Mesothelial cell of epicardium (in vitro differentiated cells): ENCODE results near the gene NFATC1. TPM values are rescaled to one million over a fixed set of nuclear protein-coding genes. Genes with fewer than 3 reads are reported as not detected.

Source experiments
- DNase-seq, 2 experiments: peaks; one replicate each; pipeline ENCODE4 v3.0.0; 2021; ENCODE audit warnings: low spot score in 2 of 2; ENCODE audit not compliant: unreplicated experiment in 2 of 2
- H3K27ac Mint-ChIP-seq: 2 replicates; pipeline ENCODE4 v1.8.0; 2021; ENCODE audit warnings: mixed read lengths
- H3K27me3 Mint-ChIP-seq: 2 replicates; pipeline ENCODE4 v1.8.0; 2021; ENCODE audit warnings: low read depth, mixed read lengths
- H3K36me3 Mint-ChIP-seq: 2 replicates; pipeline ENCODE4 v1.8.0; 2021; ENCODE audit warnings: mixed read lengths
- H3K4me1 Mint-ChIP-seq: 2 replicates; pipeline ENCODE4 v1.8.0; 2021; ENCODE audit warnings: mixed read lengths
- H3K4me3 Mint-ChIP-seq: 2 replicates; pipeline ENCODE4 v1.8.0; 2021; ENCODE audit warnings: mild to moderate bottlenecking, moderate library complexity, mixed read lengths
- H3K9me3 Mint-ChIP-seq: 2 replicates; pipeline ENCODE4 v1.8.0; 2021; ENCODE audit warnings: mixed read lengths
- total RNA-seq: library from RNA; stranded (reverse); gene quantifications from 3 replicates; pipeline ENCODE4 v1.2.1, GENCODE V29; 2021
- TF ChIP-seq, protein P1 (sequence below): fragments of 200-600 bp; sonication (generic); IDR thresholded peaks from one replicate; pipeline ENCODE4 v1.5.0; 2021; ENCODE audit warnings: antibody characterized with exemption; ENCODE audit not compliant: unreplicated experiment

Gene NFATC1
- total RNA-seq, 1 donor from 2014 or later, result 13.4 TPM

DNA sequence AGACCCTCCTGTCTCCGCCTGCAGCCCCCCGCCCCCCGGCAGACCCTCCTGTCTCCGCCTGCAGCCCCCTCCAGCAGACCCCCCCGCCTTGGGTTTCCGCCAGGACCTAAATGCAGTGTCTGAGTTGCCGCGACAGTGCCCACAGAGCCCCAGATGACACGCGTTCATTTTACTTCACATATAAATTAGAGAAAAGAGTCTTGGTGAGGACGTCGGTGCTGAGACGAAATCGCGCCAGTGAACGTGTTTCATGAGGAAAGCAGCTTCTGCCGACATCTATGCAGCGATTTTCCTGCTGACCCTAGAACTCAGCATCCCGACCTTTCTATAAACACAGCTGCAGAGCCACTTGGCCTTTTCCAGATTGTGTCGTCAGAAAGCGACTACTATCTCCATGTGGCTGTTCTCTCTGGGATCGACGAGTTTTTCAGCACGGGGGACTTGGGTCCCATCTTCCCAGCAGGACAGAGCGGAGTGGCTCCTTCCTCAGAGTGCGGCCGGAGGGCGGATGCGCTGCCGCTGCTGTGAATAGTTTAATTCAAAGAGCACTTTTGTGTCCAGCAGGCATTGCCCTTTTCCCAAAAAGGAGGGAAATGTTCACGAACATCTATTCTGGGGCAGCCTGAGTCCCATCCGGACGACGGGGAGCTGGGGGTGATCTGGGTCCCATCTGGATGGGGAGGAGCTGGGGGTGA lies 136.7 kb downstream of the NFATC1 start:
- no peak overlapping the region for H3K4me3 Mint-ChIP-seq
- no peaks in the 10 kb centered on the region for H3K36me3 Mint-ChIP-seq
- peaks cover 56% of the 10 kb centered on the region for H3K27me3 Mint-ChIP-seq
- no peak overlapping the region for H3K27ac Mint-ChIP-seq
- no peak for DNase-seq
- H3K4me1 Mint-ChIP-seq, result no peaks in the 10 kb centered on the region
- H3K9me3 Mint-ChIP-seq, result peaks cover under 1% of the 10 kb centered on the region
- TF ChIP-seq, protein P1, sequence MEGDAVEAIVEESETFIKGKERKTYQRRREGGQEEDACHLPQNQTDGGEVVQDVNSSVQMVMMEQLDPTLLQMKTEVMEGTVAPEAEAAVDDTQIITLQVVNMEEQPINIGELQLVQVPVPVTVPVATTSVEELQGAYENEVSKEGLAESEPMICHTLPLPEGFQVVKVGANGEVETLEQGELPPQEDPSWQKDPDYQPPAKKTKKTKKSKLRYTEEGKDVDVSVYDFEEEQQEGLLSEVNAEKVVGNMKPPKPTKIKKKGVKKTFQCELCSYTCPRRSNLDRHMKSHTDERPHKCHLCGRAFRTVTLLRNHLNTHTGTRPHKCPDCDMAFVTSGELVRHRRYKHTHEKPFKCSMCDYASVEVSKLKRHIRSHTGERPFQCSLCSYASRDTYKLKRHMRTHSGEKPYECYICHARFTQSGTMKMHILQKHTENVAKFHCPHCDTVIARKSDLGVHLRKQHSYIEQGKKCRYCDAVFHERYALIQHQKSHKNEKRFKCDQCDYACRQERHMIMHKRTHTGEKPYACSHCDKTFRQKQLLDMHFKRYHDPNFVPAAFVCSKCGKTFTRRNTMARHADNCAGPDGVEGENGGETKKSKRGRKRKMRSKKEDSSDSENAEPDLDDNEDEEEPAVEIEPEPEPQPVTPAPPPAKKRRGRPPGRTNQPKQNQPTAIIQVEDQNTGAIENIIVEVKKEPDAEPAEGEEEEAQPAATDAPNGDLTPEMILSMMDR, result no peak

DNA sequence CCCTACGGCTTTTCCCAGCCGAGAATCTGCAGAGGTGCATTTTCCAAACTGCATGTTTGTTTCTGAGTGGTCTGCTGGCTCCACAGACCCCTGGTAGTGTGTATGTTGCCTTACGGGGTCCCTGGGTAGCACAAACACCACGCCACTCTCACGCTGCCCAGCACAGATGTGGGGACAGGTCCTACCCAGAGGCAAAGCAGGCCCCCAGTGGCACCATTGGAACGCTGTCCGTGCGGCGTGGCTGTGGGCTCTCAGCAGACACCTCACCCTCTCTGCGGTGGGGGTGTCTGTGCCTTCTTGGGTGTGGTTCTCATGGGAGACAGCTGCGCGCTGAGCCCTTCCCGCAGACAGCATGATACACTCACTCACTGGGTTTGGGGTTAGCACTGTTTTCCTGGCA lies 137.4 kb downstream of the NFATC1 start:
- TF ChIP-seq, protein P1, result no peak
- DNase-seq, result no peak
- H3K4me3 Mint-ChIP-seq, result no peak overlapping the region
- peaks cover 8% of the 10 kb centered on the region for H3K9me3 Mint-ChIP-seq
- H3K36me3 Mint-ChIP-seq, result no peaks in the 10 kb centered on the region
- H3K27me3 Mint-ChIP-seq, result peaks cover 54% of the 10 kb centered on the region
- H3K27ac Mint-ChIP-seq, result no peak overlapping the region
- no peaks in the 10 kb centered on the region for H3K4me1 Mint-ChIP-seq

DNA sequence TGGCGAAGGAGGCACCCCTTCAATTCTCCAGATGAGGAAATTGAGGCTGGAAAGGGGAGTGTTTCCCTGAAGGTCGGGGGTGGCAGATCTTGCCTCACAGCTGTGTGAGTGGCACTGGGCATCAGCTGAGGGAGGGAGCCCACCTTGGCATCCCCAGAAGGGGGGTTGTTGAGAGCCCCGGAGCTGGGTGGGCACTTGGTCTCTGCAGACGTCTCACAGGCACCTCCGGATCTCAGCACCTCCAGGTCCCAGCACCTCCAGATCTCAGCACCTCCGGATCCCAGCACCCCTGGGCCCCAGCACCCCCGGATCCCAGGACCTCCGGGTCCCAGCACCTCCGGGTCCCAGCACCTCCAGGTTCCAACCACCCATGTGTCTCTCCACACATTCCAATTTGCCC lies 137.9 kb downstream of the NFATC1 start:
- Mint-ChIP-seq H3K36me3 (no peaks in the 10 kb centered on the region), H3K4me3 (no peak overlapping the region), H3K27me3 (peaks cover 54% of the 10 kb centered on the region), H3K9me3 (peaks cover 12% of the 10 kb centered on the region), H3K4me1 (no peaks in the 10 kb centered on the region), H3K27ac (no peak overlapping the region)
- TF ChIP-seq, protein P1, result no peak
- no peak for DNase-seq

DNA sequence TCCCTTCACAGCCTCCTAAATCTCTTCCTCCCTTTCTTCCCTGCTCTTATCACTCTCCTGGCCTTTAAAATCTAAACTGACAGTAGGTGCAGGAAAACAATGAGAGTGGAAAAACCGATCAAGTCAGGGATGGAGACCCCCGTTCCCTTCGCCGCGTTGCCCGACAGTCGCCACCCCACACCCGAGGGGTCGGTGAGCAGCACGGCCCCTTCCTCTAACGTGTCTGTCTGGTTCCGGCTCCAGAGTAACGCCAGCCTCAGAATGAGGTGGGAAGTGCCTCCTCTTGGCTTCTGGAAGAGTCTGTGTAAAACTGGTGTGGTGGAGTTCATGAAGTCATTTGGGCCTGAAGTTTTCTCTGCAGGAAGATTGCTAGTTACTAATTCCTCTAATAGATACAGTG lies 138.6 kb downstream of the NFATC1 start:
- H3K4me3 Mint-ChIP-seq, result no peak overlapping the region
- no peak for DNase-seq
- peaks cover 15% of the 10 kb centered on the region for H3K9me3 Mint-ChIP-seq
- no peaks in the 10 kb centered on the region for H3K36me3 Mint-ChIP-seq
- TF ChIP-seq, protein P1, result no peak
- H3K4me1 Mint-ChIP-seq, result no peaks in the 10 kb centered on the region
- H3K27ac Mint-ChIP-seq, result no peak overlapping the region
- peaks cover 48% of the 10 kb centered on the region for H3K27me3 Mint-ChIP-seq

DNA sequence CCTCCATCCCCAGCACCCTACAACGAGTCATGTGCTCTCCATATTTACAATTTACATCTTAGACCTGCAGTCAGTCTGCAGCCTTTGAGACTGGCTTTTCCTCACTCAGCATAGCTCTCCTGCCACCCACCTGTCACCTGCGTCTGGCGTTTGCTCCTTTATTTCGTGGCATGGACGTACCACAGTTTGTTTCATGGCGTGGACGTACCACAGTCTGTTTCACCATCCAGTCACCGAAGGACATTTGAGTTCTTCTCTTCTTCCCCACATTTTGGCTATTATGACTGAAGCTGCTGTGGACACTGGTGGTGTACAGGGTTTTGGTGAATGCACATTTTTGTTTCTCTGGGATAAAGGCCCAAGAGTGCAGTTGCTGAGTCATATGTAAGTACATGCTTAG lies 142.0 kb downstream of the NFATC1 start:
- H3K27ac Mint-ChIP-seq, result no peak overlapping the region
- H3K27me3 Mint-ChIP-seq, result peaks cover 32% of the 10 kb centered on the region
- H3K36me3 Mint-ChIP-seq, result no peaks in the 10 kb centered on the region
- no peaks in the 10 kb centered on the region for H3K4me1 Mint-ChIP-seq
- TF ChIP-seq, protein P1, result no peak
- no peak for DNase-seq
- peaks cover 23% of the 10 kb centered on the region for H3K9me3 Mint-ChIP-seq
- no peak overlapping the region for H3K4me3 Mint-ChIP-seq

DNA sequence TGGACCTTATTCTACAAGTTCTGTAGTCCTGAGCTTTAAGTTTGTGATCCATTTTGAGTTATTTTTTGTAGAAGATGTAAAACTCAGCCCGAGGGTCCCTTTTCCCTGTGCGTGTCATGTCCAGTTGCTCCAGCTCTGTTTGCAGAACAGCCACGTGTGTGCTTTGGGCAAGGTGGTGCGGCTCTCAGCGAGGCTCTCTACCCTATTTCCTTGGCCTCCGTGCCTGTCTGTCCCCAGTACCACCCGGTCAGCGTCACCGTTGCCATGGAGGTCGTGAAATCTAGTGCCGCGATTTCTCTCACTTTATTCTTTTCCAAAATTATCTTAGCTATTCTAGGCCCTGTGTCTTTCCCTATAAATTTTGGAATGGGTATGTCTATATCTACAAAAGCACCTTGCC lies 142.9 kb downstream of the NFATC1 start:
- Mint-ChIP-seq H3K27me3 (peaks cover 27% of the 10 kb centered on the region), H3K36me3 (no peaks in the 10 kb centered on the region), H3K9me3 (peaks cover 24% of the 10 kb centered on the region), H3K27ac (no peak overlapping the region), H3K4me3 (no peak overlapping the region), H3K4me1 (no peaks in the 10 kb centered on the region)
- TF ChIP-seq, protein P1, result no peak
- no peak for DNase-seq
